ENCODE measurements around the gene ZNF658. TPM values are rescaled to one million over a fixed set of nuclear protein-coding genes. Genes with fewer than 3 reads are reported as not detected.
"Not testable (repeated sequence)": the region's sequence is repeated elsewhere in the genome, so short reads cannot be mapped to it uniquely, and the experiment has no call there.

Gene ZNF658
- 9.2 TPM for polyA plus RNA-seq (ENCODE audit: insufficient read length)
- long read RNA-seq, donor 1, full-length matches to known transcripts, result 2 of 2 reads
- long read RNA-seq, donor 1, partial matches to known transcripts, result 0 of 2 reads
- long read RNA-seq, donor 1, other reads (novel, unspliced or antisense), result 0 of 2 reads
- long read RNA-seq, donor 2, full-length matches to known transcripts, result 1 of 1 reads
- long read RNA-seq, donor 2, partial matches to known transcripts, result 0 of 1 reads
- long read RNA-seq, donor 2, other reads (novel, unspliced or antisense), result 0 of 1 reads
- long read RNA-seq, donor 3, full-length matches to known transcripts, result 1 of 1 reads
- long read RNA-seq, donor 3, partial matches to known transcripts, result 0 of 1 reads
- long read RNA-seq, donor 3, other reads (novel, unspliced or antisense), result 0 of 1 reads
- long read RNA-seq, donor 4, result 0 reads
- long read RNA-seq, donor 5, full-length matches to known transcripts, result 3 of 9 reads
- long read RNA-seq, donor 5, partial matches to known transcripts, result 6 of 9 reads
- long read RNA-seq, donor 5, other reads (novel, unspliced or antisense), result 0 of 9 reads
- long read RNA-seq, donor 6, full-length matches to known transcripts, result 1 of 1 reads
- long read RNA-seq, donor 6, partial matches to known transcripts, result 0 of 1 reads
- long read RNA-seq, donor 6, other reads (novel, unspliced or antisense), result 0 of 1 reads
- long read RNA-seq, donor 7, result 0 reads
- long read RNA-seq, donor 8, full-length matches to known transcripts, result 1 of 1 reads
- long read RNA-seq, donor 8, partial matches to known transcripts, result 0 of 1 reads
- long read RNA-seq, donor 8, other reads (novel, unspliced or antisense), result 0 of 1 reads

DNA sequence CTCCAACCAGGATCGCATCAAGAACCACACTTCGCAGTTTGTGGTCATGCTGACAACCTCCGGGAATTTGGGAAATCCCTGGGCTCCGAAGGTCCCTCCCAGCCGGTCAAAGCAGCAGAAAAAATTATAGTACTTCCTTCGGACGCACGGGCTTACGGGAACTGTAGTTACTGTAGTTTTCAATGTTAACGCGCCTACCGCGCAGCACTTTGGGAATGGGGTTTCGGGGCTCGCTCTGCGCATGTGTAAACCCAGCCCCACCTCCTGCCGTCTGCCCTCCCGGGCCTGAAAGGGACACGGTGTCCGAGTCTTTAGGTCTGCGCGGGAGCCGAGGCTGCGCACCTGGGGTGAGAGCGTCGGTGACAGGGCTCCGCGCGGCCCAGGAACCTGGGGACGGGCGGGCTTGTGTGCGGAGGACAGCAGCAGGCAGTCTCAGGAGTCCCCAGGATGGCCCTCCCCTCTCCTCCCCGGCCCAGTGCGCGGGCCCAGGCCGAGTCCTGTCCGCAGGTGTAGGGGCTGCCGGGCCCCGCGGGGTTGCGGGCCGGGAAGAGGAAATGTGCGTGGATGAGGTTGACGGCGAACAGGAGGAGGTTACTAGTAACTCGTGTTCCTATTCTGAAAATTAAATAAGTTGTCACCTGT lies at the start of gene ZNF658:
ZNF658 (plus strand) TSS at position 236 of the 642 bp plus-strand sequence. CDS start 2,837 bp downstream, outside the sequence.
- DNase-seq, result peak; percentile 76

DNA sequence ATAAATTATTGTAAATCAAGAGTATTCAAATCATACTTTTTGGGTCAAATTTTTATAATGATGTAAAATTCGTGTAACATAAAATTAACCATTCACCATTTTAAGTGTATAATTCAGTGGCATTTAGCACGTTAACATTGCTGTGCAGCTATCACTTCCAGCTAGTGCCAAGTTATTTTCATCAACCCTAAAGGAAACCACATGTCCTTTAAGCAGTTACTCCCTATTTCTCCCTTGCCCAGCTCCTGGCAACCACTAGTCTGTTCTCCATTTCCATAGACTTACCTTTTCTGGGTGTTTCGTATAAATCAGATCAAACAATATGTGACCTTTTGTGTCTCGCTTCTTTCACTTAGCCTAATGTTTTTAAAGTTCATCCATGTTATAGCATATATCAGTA lies 38.8 kb upstream of the ZNF658 start:
- DNase-seq, result not testable (repeated sequence)

DNA sequence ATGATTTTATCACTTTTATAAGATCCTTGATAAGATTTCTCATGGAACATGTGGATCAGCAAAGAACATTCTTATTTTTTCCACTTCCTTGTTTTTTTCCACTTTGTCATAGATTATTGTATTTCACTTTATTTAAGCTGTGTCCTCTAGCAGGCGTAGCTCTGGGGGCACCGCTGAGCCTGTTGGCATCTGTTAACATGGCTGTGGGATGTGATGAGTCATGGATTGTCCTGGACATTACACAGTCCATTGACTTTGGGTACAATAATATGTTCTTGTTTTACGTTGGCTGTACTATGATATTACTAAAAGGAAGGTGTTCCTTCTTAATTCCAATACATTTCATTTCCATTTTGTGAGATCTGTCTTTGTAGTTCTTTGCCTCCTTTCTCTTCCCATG lies 31.9 kb upstream of the ZNF658 start:
- not testable (repeated sequence) for DNase-seq

DNA sequence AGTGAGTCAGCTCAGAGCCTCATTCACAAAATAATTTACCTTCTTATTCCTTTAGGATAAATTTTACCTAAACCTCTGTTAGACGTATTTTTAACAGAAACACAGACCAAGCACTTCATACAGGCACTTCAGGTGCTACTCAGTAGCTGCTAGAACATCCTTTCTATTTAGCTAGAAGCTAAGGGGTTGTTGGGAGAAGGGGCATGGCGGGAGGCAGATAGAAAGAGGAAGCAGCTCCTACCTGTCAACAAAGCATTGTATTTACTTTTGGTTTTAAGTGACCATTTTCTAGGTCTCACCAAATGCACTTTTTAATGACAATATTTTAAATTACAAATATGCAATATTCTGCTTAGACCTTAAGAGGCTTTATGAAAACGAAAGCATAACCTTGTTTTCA lies 19.9 kb upstream of the ZNF658 start:
- DNase-seq, result not testable (repeated sequence)

DNA sequence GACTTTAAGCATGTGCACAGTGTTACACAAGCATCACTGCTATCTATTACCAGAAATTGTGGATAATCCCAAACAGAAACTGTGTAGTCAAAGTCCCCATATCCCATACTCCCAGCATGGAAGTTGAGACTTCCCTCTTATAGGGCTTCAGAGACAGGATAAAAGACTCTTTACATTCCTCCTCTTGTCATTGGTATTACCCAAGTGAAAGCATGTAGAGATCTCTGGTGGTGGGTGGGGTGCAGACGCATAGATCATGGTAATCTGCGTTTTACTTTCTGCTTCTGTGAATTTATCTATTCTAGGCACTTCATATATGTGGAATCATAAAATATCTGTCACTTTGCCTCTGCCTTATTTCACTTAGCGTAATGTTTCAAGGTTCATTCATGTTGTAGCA lies 18.7 kb upstream of the ZNF658 start:
- DNase-seq, result not testable (repeated sequence)

DNA sequence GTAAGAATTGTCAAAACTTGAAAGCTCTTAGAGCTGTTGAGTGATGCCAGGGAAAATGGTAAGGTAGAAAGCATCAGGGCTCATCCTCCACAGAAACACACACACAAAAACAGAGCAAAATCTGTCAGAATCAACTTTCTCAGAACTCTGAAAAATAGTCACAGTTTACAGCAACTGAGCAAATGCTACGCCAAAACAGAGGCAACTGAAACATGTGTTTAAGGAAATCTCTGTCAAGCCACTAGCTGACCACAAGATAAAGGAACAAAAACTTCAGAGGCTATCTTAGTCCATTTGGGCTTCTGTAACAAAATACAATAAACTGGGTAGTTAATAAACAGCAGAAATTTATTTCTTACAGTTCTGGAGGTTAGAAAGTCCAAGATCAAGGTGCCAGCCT lies 10.2 kb upstream of the ZNF658 start:
- DNase-seq, result not testable (repeated sequence)

DNA sequence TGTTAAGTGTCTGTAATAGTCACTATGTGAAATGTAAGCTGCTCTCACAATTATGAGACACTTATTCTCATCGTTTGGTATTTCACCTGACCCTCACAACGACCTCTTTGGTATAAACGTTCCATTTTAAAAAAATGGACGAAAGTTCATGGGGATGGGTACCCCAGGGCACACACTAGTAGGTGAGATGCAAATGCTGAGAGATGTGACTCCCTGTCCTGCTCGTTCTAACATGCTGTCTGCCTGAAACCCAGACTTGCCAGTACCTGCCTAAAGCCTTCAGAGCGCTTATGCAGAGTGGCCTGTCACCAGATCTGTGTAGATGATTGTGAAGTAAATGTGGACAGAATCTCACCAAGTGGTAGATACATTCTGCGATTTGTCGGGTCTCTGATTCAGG lies 616 bp downstream of the ZNF658 start:
- DNase-seq, result peak; percentile 0

DNA sequence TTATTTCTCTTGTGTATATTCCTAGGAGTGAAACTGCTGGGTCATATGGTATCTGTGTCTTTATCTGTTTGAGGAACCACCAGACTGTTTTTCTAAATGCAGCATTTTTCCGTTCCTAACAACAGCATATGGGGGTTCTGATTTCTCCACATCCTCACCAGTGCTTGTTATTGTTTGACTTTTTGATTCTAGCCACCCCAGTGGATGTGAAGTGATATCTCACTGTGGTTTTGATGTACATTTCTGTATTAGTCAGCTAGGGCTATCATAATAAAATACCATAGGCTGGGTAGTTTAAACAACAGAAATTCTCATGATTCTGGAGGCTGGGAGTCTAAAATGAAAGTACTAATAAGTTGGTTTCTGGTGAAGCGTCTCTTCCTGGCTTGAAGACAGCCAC lies 9.0 kb downstream of the ZNF658 start:
- DNase-seq, result not testable (repeated sequence)

DNA sequence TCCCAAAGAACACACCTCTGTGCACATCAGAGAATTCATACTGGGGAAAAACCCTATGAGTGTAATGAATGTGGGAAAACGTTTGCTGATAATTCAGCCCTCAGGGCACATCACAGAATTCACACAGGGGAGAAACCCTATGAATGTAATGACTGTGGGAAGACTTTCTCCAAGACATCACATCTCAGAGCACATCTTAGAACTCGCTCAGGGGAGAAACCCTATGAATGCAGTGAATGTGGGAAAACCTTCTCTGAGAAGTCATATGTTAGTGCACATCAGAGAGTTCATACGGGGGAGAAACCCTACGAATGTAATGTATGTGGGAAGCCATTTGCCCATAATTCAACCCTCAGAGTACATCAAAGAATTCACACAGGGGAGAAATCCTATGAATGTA lies 19.5 kb downstream of the ZNF658 start:
- not testable (repeated sequence) for DNase-seq

DNA sequence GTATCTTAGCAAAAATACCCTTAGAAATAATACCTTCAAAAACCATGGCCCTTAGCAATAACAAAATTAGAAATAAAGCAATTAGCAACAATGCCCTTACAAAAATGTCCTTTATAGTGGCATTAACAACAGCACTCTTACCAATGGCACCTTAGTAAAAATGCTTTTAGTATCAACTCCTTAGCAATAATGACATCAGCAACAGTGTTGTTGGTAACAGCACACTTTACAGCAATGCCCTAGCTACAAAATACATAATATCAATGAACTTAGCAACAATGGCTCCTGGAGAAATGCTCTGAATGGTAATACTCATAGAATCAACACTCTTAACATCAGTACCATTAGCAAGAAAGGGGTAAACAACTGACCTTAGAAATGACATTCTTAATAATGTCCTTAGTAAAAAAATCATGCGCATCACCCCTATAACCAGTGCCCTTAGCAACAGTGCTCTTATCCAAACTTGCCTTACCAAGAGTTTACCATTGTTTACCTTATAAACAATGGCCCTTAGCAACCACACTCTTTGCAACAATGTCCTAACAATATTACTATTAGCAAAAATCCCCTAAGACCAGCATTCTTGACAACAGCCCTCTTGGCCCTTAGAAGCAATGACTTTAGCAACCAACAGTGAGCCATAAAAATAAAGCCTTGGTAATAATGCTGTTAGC lies 35.8 kb downstream of the ZNF658 start:
- DNase-seq, result not testable (repeated sequence)

DNA sequence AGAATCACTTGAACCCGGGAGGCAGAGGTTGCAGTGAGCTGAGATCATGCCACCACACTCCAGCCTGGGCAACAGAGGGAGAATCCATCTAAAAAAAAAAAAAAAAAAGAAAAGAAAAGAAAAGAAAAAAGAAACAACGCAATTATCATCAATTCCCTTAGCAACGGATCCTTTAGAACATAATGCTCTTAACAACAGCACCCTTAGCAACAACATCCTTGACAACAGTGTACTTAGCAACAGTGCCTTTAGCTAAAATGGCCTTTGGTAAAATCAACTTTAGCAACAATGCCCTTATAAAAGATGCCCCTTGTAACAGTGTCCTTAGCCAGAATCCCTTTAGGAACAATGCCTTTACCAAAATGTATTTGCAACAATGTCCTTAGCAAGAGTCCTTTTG lies 37.1 kb downstream of the ZNF658 start:
- not testable (repeated sequence) for DNase-seq

DNA sequence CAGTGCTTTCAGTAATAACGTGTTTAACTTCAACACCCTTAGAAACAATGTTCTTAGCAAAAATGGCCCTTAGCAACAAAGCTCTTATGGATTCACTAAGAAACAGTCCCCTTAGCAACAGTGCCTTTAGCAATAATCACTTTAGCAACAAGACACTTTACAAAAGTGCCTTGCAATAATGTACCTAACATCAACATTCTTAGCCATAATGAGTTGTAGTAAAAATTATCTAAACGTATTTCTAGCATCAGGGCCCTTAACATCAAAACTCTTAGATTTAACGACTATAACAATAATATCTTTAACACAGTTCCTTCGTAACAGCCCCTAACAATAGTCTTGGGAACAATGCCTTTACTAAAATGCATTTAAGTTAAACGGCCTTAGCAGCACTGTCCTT lies 37.8 kb downstream of the ZNF658 start:
- not testable (repeated sequence) for DNase-seq

DNA sequence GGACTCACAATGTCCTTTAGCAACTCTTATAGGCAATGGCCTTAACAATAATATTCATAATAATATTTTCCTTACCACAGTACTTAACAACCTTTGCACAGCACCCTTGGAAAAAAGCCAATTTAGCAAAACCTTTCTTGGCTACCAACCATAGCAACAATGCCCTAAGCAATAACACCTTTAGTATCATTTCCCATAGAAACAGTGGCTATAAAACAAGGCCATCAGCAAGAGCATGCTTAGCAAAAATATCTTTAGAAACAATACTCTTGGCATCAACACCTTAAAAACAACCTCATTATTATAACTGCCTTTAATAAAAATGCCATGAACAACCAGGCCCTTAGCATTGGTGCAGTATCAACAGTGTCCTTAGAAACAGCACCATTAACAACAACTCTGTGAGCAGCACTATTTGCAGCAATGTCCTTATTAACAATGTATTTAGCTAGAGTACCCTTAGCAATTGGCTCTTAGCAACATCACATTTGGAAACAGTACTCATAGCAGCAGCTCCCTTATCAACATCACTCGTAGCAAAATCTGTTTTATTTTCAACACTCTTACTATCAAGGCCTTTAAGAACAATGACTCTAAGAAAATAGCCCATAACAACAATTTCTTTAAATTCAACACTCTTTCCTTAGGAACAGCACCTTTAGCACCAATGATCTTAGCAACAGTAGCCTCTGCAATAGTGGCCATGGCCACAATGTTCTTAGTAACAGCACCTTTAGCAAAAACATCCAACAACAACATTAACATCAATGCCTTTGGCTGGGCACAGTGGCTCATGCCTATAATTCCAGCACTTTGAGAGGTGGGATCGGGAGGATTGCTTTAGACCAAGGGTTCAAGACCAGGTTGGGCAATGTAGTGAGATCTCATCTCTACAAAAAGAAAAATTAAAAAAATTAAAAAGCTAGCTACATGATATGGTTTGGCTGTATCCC lies 39.6 kb downstream of the ZNF658 start:
- DNase-seq, result not testable (repeated sequence)

DNA sequence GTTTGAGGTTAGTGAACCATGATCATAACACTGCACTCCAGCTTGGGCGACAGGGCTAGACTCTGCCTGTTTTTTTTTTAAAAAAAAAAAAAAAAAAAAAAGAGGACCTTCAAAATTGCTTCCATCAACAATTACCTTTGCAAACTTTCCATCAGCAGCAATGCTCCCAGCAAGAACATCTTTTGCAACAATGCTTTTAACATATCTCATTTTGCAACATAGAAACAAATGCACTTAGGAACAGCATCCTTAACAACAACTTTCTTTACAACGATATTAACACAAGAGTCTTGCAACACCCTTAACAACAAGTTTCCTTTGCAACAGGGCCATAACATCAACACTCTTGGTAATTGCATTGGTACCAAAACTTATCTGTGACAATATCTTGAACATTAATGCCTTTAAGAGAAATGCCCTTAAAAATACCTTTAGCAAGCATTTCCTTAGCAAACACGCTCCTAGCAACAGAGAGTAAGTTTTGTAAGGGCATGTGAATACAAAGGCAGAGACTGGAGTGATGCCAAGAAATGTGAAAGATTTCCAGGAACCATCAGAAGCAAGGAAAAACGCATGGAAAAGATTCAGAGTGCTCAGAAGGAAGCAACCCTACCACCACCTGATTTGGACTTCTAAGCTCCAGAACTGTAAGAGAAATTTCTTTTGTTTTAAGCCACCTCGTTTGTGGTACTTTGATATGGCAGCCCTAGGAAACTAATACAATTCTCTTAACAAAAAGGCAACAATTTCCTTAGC lies 42.1 kb downstream of the ZNF658 start:
- not testable (repeated sequence) for DNase-seq

DNA sequence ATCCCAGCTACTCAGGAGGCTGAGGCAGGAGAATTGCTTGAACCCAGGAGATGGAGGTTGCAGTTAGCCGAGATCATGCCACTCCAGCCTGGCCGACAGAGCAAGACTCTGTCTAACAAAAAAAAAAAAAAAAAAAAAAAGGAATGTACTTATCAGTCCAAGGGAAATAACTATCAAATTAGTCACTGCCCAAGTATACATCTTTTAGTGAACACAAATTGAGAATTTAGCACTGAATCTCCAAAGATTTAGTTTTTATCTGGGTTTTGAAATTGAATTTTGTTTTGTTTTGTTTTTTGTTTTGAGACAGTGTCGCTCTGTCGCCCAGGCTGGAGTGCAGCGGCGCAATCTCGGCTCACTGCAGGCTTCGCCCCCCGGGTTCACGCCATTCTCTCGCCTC lies 52.1 kb downstream of the ZNF658 start:
- DNase-seq, result not testable (repeated sequence)
